ENCODE measurements around the gene FEM1B. TPM values are rescaled to one million over a fixed set of nuclear protein-coding genes. Genes with fewer than 3 reads are reported as not detected.

The FEM1B gene
- total RNA-seq, 4 donors from 2014 or later = 53.1 to 71.5 (median 56.5) TPM

DNA sequence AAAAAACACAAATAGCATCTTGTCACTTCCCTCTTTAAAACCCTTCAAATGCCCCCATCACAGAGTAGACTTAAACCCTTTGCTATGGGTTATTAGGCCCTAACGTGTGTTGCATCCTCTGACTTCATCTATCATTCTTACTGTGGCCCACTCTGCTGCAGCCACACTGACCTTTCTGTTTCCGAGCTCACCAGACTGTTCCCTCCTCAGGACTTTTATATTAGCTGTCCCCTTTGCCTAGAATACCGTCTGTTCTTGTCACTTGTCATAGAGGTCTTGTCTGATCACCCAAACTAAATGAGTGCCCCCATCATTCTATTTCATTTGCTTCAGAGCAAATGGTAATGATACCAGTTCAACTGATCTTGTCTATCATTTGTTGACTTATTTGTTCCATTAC, 877 bp upstream of the FEM1B start:
- intact Hi-C loops (cut with DNase I) = no loop called here
- Histone ChIP-seq H3K27ac (replicated peaks in 1 of 4) (peak overlapping the region; percentile 96 to 99 (median 98)), H3K4me3 (peak overlapping the region; percentile 91 to 98 (median 95)), H3K4me1 (peaks cover 49 to 64% (median 60%) of the 10 kb centered on the region in 4 donors), H3K36me3 (no peaks in the 10 kb centered on the region), H3K27me3 (no peaks in the 10 kb centered on the region), H3K9me3 (no peaks in the 10 kb centered on the region)
- no peak for DNase-seq (ENCODE audit: extremely low spot score)
- WGBS = 17% methylated on average over 3 of the region's 3 CpGs
- TF ChIP-seq POLR2AphosphoS5 (IDR thresholded peaks at IDR 0.05) (no peak), POLR2A (IDR thresholded peaks at IDR 0.05; ENCODE audit: low read depth) (no peak)
- TF ChIP-seq, protein P1, sequence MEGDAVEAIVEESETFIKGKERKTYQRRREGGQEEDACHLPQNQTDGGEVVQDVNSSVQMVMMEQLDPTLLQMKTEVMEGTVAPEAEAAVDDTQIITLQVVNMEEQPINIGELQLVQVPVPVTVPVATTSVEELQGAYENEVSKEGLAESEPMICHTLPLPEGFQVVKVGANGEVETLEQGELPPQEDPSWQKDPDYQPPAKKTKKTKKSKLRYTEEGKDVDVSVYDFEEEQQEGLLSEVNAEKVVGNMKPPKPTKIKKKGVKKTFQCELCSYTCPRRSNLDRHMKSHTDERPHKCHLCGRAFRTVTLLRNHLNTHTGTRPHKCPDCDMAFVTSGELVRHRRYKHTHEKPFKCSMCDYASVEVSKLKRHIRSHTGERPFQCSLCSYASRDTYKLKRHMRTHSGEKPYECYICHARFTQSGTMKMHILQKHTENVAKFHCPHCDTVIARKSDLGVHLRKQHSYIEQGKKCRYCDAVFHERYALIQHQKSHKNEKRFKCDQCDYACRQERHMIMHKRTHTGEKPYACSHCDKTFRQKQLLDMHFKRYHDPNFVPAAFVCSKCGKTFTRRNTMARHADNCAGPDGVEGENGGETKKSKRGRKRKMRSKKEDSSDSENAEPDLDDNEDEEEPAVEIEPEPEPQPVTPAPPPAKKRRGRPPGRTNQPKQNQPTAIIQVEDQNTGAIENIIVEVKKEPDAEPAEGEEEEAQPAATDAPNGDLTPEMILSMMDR (IDR thresholded peaks at IDR 0.05) = no peak

DNA sequence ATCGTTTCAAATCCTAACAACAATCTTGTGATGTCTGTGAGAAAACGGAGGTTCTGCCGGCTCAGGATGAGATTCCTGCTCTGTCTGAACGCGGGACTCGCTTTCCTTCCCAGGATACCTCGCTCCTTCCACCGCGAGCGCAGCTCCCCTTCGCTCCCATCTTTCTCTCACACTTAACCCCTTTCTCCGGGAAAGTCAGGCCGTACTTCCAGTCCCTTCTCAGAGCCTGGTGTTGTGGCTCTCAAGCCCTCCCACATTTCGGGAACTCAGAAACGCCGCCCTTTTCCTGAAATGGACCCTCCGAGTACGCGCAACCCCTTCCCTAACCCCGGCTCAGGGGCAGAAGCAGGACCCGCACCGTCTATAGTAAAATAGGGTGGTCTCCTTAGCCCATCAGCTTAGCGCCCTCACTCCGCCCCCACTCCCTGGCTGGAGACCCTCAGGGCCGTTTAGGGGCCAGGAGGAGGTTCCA, 378 bp upstream of the FEM1B start:
- DNase-seq (ENCODE audit: extremely low spot score) = no peak
- WGBS = 2% methylated on average over 19 of the region's 25 CpGs
- H3K9me3 ChIP-seq = no peaks in the 10 kb centered on the region
- H3K36me3 ChIP-seq = no peaks in the 10 kb centered on the region
- intact Hi-C loops (cut with DNase I) = no loop called here
- no peaks in the 10 kb centered on the region for H3K27me3 ChIP-seq
- H3K4me1 ChIP-seq = peaks cover 54 to 64% (median 60%) of the 10 kb centered on the region in 4 donors
- no peak for TF ChIP-seq POLR2A (IDR thresholded peaks at IDR 0.05; ENCODE audit: low read depth)
- TF ChIP-seq, protein P1 (IDR thresholded peaks at IDR 0.05) = no peak
- no peak for TF ChIP-seq EP300 (IDR thresholded peaks at IDR 0.05)
- no peak for TF ChIP-seq POLR2AphosphoS5 (IDR thresholded peaks at IDR 0.05)
- H3K4me3 ChIP-seq = peak overlapping the region; percentile 91 to 98 (median 95)
- peak overlapping the region; percentile 96 to 99 (median 98) for H3K27ac ChIP-seq (replicated peaks in 1 of 4)

DNA sequence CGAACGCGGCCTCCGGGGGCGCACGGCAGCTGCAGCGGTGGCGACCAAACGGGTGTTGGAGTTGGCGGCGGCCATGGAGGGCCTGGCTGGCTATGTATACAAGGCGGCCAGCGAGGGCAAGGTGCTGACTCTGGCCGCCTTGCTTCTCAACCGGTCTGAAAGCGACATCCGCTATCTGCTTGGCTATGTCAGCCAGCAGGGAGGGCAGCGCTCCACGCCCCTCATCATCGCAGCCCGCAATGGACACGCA, 725 bp downstream of the FEM1B start:
- 0% methylated on average over 5 of the region's 22 CpGs for WGBS
- no peaks in the 10 kb centered on the region for H3K36me3 ChIP-seq
- H3K27me3 ChIP-seq = no peaks in the 10 kb centered on the region
- peaks cover 54 to 64% (median 61%) of the 10 kb centered on the region in 4 donors for H3K4me1 ChIP-seq
- H3K4me3 ChIP-seq = peak overlapping the region; percentile 91 to 98 (median 95)
- no peak for DNase-seq (ENCODE audit: extremely low spot score)
- TF ChIP-seq, protein P1 (IDR thresholded peaks at IDR 0.05) = peak in 1 of 3 experiments; percentile 52
- TF ChIP-seq POLR2A (IDR thresholded peaks at IDR 0.05; ENCODE audit: low read depth) (no peak), POLR2AphosphoS5 (IDR thresholded peaks at IDR 0.05) (no peak), EP300 (IDR thresholded peaks at IDR 0.05) (no peak)
- intact Hi-C loops (cut with DNase I) = no loop called here
- H3K27ac ChIP-seq (replicated peaks in 1 of 4) = peak overlapping the region; percentile 96 to 99 (median 98)
- H3K9me3 ChIP-seq = no peaks in the 10 kb centered on the region

DNA sequence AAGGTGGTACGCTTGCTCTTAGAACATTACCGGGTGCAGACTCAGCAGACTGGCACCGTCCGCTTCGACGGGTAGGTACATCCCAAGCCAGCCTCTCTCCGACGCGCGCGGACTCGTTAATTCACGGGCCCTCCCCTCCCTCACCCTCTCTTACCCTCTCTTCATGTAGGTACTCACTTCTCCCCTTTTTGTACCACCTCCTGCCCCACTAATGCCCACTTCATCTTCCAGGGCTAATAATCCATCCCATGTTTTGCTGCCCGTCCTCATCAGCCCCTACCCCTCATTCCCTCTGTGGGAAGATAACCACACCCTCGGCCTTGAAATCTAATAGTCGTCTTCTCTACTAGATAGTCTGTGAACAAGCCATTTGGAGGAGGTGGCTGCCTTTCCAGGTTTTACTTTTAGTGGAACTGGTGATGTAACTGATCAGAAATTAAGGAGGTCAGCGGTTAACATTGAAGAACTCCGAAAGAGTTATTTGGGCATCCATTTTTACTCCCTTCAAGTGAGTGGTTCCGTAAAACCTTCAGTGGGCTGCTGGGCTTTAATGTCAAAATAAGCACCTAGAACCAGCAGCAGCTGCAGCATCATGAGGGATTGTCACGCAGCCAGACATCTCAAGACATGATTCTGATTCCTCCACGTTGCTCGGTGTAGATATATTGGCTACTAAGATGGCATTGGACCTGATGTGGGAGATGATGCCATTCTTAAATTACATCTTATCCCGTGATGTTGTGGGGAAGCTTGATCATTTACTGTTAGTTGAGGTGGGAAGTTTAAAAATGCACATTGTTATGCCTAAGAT, 1.3 kb downstream of the FEM1B start:
- intact Hi-C loops (cut with DNase I) = no loop called here
- peaks cover 58 to 68% (median 64%) of the 10 kb centered on the region in 4 donors for H3K4me1 ChIP-seq
- peak in 1 of 2 donors; percentile 5 for TF ChIP-seq POLR2AphosphoS5 (IDR thresholded peaks at IDR 0.05)
- no peak for TF ChIP-seq POLR2A (IDR thresholded peaks at IDR 0.05; ENCODE audit: low read depth)
- peak overlapping the region; percentile 96 to 99 (median 98) for H3K27ac ChIP-seq (replicated peaks in 1 of 4)
- H3K27me3 ChIP-seq = no peaks in the 10 kb centered on the region
- WGBS = 2% methylated on average over 23 of the region's 23 CpGs
- no peaks in the 10 kb centered on the region for H3K9me3 ChIP-seq
- peaks cover 0 to 1% (median 0%) of the 10 kb centered on the region in 4 donors for H3K36me3 ChIP-seq
- no peak for DNase-seq (ENCODE audit: extremely low spot score)
- H3K4me3 ChIP-seq = peak overlapping the region; percentile 91 to 98 (median 95)

Measured in esophagus muscularis mucosa (tissue), 4 donors.